ENCODE measurements around the gene DNAJC7. TPM values are rescaled to one million over a fixed set of nuclear protein-coding genes. Genes with fewer than 3 reads are reported as not detected.

Gene DNAJC7
- total RNA-seq, 2 donors from 2014 or later, result 61.2 to 80.6 TPM

DNA sequence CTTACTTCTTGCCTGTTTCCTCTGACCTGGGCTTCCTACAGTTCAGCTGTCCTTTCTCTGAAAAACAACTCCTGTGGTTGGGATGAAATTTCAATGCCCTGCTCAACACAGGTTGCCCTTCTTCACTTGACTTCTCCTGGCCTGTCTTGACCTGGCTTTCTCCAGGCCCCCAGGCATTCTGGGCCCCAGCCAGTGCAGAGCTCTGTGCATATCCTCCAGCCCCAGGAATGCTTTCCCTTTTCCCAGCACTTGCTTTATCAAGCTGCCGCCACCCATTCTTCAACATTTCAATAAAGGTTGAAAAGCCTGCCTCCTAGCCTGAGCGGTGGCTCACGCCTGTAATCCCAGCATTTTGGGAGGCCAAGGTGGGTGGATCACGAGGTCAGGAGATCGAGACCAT is 76.1 kb downstream of the DNAJC7 start:
- H3K36me3 ChIP-seq, result no peaks in the 10 kb centered on the region
- ATAC-seq (ENCODE audit: insufficient number of reproducible peaks, low FRiP score, low read depth), result no peak
- TF ChIP-seq, protein P1, sequence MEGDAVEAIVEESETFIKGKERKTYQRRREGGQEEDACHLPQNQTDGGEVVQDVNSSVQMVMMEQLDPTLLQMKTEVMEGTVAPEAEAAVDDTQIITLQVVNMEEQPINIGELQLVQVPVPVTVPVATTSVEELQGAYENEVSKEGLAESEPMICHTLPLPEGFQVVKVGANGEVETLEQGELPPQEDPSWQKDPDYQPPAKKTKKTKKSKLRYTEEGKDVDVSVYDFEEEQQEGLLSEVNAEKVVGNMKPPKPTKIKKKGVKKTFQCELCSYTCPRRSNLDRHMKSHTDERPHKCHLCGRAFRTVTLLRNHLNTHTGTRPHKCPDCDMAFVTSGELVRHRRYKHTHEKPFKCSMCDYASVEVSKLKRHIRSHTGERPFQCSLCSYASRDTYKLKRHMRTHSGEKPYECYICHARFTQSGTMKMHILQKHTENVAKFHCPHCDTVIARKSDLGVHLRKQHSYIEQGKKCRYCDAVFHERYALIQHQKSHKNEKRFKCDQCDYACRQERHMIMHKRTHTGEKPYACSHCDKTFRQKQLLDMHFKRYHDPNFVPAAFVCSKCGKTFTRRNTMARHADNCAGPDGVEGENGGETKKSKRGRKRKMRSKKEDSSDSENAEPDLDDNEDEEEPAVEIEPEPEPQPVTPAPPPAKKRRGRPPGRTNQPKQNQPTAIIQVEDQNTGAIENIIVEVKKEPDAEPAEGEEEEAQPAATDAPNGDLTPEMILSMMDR (IDR thresholded peaks at IDR 0.05), result no peak
- no peaks in the 10 kb centered on the region for H3K9me3 ChIP-seq
- H3K27me3 ChIP-seq (replicated peaks; ENCODE audit: insufficient read depth), result no peaks in the 10 kb centered on the region
- no peak for DNase-seq (ENCODE audit: low spot score)
- H3K27ac ChIP-seq, result no peak overlapping the region
- no peaks in the 10 kb centered on the region for H3K4me1 ChIP-seq (ENCODE audit: control insufficient read depth in 1 of 2, low read depth in 2 of 2)
- H3K4me3 ChIP-seq, result no peak overlapping the region

DNA sequence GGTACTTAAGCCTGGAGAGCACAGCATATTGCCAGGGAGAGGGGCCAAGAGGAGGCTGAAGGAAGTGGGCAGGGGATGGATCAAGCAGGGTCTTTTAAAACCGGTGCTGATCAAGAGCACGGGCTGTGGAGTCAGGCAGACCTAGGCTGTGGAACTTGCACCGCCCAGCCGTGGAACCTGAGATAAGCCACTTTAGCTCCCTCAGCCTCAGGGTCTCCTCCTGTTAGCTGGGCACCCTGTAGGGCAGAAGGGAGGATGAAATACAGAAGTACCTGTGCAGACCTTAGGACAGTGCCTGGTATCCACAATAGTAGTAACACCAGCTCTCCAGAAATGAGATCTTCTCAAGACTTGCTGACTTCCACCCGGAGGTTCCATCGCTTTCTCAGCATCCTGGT is 77.5 kb downstream of the DNAJC7 start:
- TF ChIP-seq, protein P1 (IDR thresholded peaks at IDR 0.05), result no peak
- Histone ChIP-seq H3K27me3 (replicated peaks; ENCODE audit: insufficient read depth) (no peaks in the 10 kb centered on the region), H3K9me3 (no peaks in the 10 kb centered on the region), H3K4me3 (no peak overlapping the region), H3K36me3 (no peaks in the 10 kb centered on the region), H3K27ac (no peak overlapping the region), H3K4me1 (ENCODE audit: control insufficient read depth in 1 of 2, low read depth in 2 of 2) (no peaks in the 10 kb centered on the region)
- DNase-seq (ENCODE audit: low spot score) (no peak), ATAC-seq (ENCODE audit: insufficient number of reproducible peaks, low FRiP score, low read depth) (no peak)

DNA sequence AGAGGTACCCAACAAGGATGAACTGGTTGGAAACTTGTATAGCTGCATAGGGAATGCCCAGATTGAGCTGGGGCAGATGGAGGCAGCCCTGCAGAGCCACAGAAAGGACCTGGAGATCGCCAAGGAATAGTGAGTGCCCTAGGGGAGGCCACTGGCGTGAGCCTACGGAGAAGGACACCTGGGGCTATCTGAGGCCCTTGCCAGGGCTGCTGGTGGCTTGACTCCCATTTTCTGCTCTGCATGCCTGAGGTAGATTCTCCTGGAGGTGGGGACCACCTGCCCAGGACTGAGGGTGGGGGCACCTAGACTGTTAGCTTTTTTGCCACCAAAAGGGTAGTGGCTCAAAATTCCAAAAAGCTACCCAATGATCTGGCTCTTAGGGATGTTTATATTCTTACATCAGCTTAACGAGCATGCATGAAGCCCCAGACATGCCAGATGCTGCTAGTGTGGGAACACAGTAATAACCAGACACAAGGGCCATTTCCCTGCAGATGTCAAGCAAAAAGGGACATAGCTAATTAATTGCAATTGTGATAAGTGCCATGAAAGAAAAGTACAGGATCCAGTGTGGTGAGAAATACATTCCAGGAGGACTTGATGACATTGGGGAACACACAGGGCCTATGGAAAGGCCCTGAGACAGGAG is 78.1 kb downstream of the DNAJC7 start:
- ATAC-seq (ENCODE audit: insufficient number of reproducible peaks, low FRiP score, low read depth), result no peak

DNA sequence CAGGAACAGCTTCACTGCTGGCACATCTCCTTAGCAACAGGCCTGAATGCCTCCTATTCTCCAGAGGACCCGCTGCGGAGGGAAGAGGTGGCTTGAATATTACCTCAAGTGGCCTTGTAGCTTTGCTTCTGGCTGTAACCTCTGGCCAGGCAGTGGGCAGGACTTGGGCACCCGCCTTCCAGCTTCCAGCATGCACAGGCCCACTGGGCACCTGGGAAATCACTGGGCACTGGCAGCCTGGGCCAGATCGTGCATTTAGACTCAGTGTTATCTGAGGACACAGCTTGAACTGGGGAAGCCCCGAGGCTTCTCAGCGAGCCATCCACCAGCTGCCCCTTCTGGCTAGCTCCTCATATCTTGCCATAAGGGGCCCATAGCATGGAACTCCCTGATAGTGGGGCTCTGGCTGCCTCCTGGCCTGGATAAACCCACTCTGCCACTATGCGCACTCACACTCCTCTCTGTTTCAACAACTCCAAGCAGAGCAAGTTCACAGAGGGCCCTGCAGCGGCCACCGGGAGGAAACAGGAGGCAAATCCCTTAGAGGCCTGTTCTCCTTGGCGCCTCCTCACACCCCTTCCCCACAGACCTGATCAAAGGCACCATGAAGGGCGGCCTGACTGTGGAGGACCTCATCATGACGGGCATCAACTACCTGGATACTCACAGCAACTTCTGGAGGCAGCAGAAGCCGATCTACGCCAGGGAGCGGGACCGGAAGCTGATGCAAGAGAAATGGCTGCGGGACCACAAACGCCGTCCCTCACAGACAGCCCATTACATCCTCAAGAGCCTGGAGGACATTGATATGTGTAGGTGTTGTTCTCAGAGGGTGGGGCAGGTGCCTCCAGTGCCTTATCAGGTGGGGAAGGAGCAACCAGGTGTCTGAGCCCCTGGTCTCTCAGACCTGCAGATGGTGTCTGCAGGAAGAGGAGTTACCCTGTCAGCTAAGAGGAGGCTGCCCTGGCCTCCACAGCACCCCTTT is 79.0 kb downstream of the DNAJC7 start:
- TF ChIP-seq, protein P1 (IDR thresholded peaks at IDR 0.05), result no peak
- no peak overlapping the region for H3K27ac ChIP-seq
- H3K27me3 ChIP-seq (replicated peaks; ENCODE audit: insufficient read depth), result no peaks in the 10 kb centered on the region
- no peak for ATAC-seq (ENCODE audit: insufficient number of reproducible peaks, low FRiP score, low read depth)
- no peaks in the 10 kb centered on the region for H3K36me3 ChIP-seq
- no peak for DNase-seq (ENCODE audit: low spot score)
- no peaks in the 10 kb centered on the region for H3K4me1 ChIP-seq (ENCODE audit: control insufficient read depth in 1 of 2, low read depth in 2 of 2)
- H3K9me3 ChIP-seq, result no peaks in the 10 kb centered on the region
- H3K4me3 ChIP-seq, result no peak overlapping the region

More for the DNA sequence above, 78.1 kb downstream of the DNAJC7 start:
- Histone ChIP-seq H3K36me3 (no peaks in the 10 kb centered on the region), H3K27ac (no peak overlapping the region), H3K9me3 (no peaks in the 10 kb centered on the region), H3K4me1 (ENCODE audit: control insufficient read depth in 1 of 2, low read depth in 2 of 2) (no peaks in the 10 kb centered on the region), H3K27me3 (replicated peaks; ENCODE audit: insufficient read depth) (no peaks in the 10 kb centered on the region), H3K4me3 (no peak overlapping the region)
- DNase-seq (ENCODE audit: low spot score), result no peak
- TF ChIP-seq, protein P1 (IDR thresholded peaks at IDR 0.05), result no peak

DNA sequence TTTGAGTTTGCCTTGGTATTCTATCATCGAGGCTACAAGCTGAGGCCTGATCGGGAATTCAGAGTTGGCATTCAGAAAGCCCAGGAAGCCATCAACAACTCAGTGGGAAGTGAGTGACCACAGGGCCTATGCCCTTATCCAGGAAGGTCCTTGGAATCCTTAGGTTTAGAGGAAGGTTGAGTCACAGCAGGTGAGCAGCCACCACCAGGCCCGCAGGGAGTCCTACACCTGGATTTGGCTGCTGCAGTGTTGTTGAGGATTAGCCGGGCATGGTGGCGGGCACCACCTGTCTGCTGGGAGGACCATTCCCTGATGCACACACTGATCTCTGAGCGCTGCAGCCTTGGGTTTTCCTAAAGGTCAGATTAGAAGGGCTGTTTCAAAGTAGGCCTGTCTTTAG is 81.6 kb downstream of the DNAJC7 start:
- TF ChIP-seq, protein P1 (IDR thresholded peaks at IDR 0.05), result no peak
- no peak overlapping the region for H3K27ac ChIP-seq
- H3K4me1 ChIP-seq (ENCODE audit: control insufficient read depth in 1 of 2, low read depth in 2 of 2), result no peaks in the 10 kb centered on the region
- no peaks in the 10 kb centered on the region for H3K9me3 ChIP-seq
- no peak overlapping the region for H3K4me3 ChIP-seq
- DNase-seq (ENCODE audit: low spot score), result no peak
- H3K27me3 ChIP-seq (replicated peaks; ENCODE audit: insufficient read depth), result no peaks in the 10 kb centered on the region
- no peaks in the 10 kb centered on the region for H3K36me3 ChIP-seq
- no peak for ATAC-seq (ENCODE audit: insufficient number of reproducible peaks, low FRiP score, low read depth)
